Astrocyte of the hippocampus (primary cell): ENCODE measurements around the gene GALNT7.
"Not testable (repeated sequence)": the region's sequence is repeated elsewhere in the genome, so short reads cannot be mapped to it uniquely, and the experiment has no call there.

Experiments used
- DNase-seq: peaks from one replicate; pipeline ENCODE4 v3.0.0; 2011; ENCODE audit warnings: low read depth, low spot score

The GALNT7 gene

GRCh38 chr4:173168396-173169177 lies at the start of gene GALNT7:
Gene GALNT7 (plus strand): TSS chr4:173168811. CDS start chr4:173168836, 25 bp downstream.
- peak; percentile 88 for DNase-seq

GRCh38 chr4:173118819-173119218 lies 49.8 kb upstream of the GALNT7 start:
- DNase-seq, result not testable (repeated sequence)

- peak; percentile 5 for DNase-seq
Observed at GRCh38 chr4:173119818-173120217, 48.8 kb upstream of the GALNT7 start.

GRCh38 chr4:173121076-173121561 lies 47.5 kb upstream of the GALNT7 start:
- DNase-seq, result peak; percentile 17

GRCh38 chr4:173124209-173124865 lies 44.3 kb upstream of the GALNT7 start:
- no peak for DNase-seq

GRCh38 chr4:173125216-173125812 lies 43.3 kb upstream of the GALNT7 start:
- no peak for DNase-seq

GRCh38 chr4:173128199-173128890 lies 40.3 kb upstream of the GALNT7 start:
- DNase-seq, result no peak

GRCh38 chr4:173130687-173131086 lies 37.9 kb upstream of the GALNT7 start:
- DNase-seq, result no peak

GRCh38 chr4:173134426-173134825 lies 34.2 kb upstream of the GALNT7 start:
- no peak for DNase-seq

GRCh38 chr4:173135241-173135847 lies 33.3 kb upstream of the GALNT7 start:
- DNase-seq, result peak; percentile 26

GRCh38 chr4:173138624-173139023 lies 30.0 kb upstream of the GALNT7 start:
- no peak for DNase-seq

GRCh38 chr4:173139561-173139960 lies 29.1 kb upstream of the GALNT7 start:
- no peak for DNase-seq

GRCh38 chr4:173145131-173145530 lies 23.5 kb upstream of the GALNT7 start:
- DNase-seq, result no peak

GRCh38 chr4:173146456-173146855 lies 22.2 kb upstream of the GALNT7 start:
- no peak for DNase-seq

GRCh38 chr4:173151496-173151895 lies 17.1 kb upstream of the GALNT7 start:
- DNase-seq, result no peak

- DNase-seq, result no peak
Observed at GRCh38 chr4:173152104-173152503, 16.5 kb upstream of the GALNT7 start.

GRCh38 chr4:173153445-173153844 lies 15.2 kb upstream of the GALNT7 start:
- no peak for DNase-seq

GRCh38 chr4:173159791-173160190 lies 8.8 kb upstream of the GALNT7 start:
- DNase-seq, result no peak

- no peak for DNase-seq
Observed at GRCh38 chr4:173160871-173161270, 7.7 kb upstream of the GALNT7 start.

- DNase-seq, result no peak
Observed at GRCh38 chr4:173161311-173161710, 7.3 kb upstream of the GALNT7 start.

- DNase-seq, result no peak
Observed at GRCh38 chr4:173165706-173166105, 2.9 kb upstream of the GALNT7 start.

- DNase-seq, result no peak
Observed at GRCh38 chr4:173166491-173166890, 2.1 kb upstream of the GALNT7 start.
